ENCODE measurements around the gene GATD1.

GRCh38 chr11:728901-729491 lies 48.3 kb downstream of the GATD1 start:
- TF ChIP-seq ARNT (IDR thresholded peaks at IDR 0.05) (no peak), CTBP1 (IDR thresholded peaks at IDR 0.05; ENCODE audit: borderline replicate concordance) (no peak), SUZ12 (IDR thresholded peaks at IDR 0.05) (no peak), TARDBP (IDR thresholded peaks at IDR 0.05) (no peak), FOXA1 (IDR thresholded peaks at IDR 0.05) (no peak)
